MCF 10A (cell line): ENCODE results near the gene GPM6B. TPM values are rescaled to one million over a fixed set of nuclear protein-coding genes. Genes with fewer than 3 reads are reported as not detected.

Experiments used
- BruUV-seq: library from RNA; stranded (reverse); fragments of 400-500 nt; replicated peaks from 2 replicates; lab custom pipeline; 2021; lab: Mats Ljungman, UMichigan
- CTCF ChIA-PET: fragments of 300-600 bp; sonication (Branson Sonifier 250); formaldehyde crosslinking; extraction: SDS; loops from one replicate; lab custom pipeline; 2021; ENCODE audit warnings: antibody characterized with exemption, inconsistent platforms; lab: Yijun Ruan, JAX
- POLR2A ChIA-PET: fragments of 300-600, 350-650 bp; sonication (Branson Sonifier 250); formaldehyde crosslinking; extraction: SDS; loops from one replicate; lab custom pipeline; 2020; ENCODE audit warnings: antibody characterized with exemption, inconsistent platforms; lab: Yijun Ruan, JAX
- DNase-seq: peaks from one replicate; pipeline ENCODE4 v3.0.0-alpha.2; 2018; ENCODE audit not compliant: unreplicated experiment
- H3K27ac Mint-ChIP-seq: one replicate; pipeline ENCODE4 v1.8.0; 2022; ENCODE audit warnings: mild to moderate bottlenecking, low read depth, mixed read lengths; ENCODE audit not compliant: unreplicated experiment
- H3K27me3 Mint-ChIP-seq: one replicate; pipeline ENCODE4 v1.8.0; 2022; ENCODE audit warnings: mixed read lengths; ENCODE audit not compliant: insufficient read depth, unreplicated experiment
- H3K36me3 Mint-ChIP-seq: one replicate; pipeline ENCODE4 v1.8.0; 2022; ENCODE audit warnings: mild to moderate bottlenecking, moderate library complexity, mixed read lengths; ENCODE audit not compliant: insufficient read depth, unreplicated experiment
- H3K4me1 Mint-ChIP-seq: one replicate; pipeline ENCODE4 v1.8.0; 2022; ENCODE audit warnings: mixed read lengths; ENCODE audit not compliant: insufficient read depth, unreplicated experiment
- H3K4me3 Mint-ChIP-seq: one replicate; pipeline ENCODE4 v1.8.0; 2022; ENCODE audit warnings: mild to moderate bottlenecking, moderate library complexity, mixed read lengths; ENCODE audit not compliant: unreplicated experiment
- H3K9me3 Mint-ChIP-seq: one replicate; pipeline ENCODE4 v1.8.0; 2022; ENCODE audit warnings: mixed read lengths; ENCODE audit not compliant: unreplicated experiment
- CTCF ChIP-seq: fragments of 200-600 bp; IDR thresholded peaks from one replicate; pipeline ENCODE4 v1.8.0; 2022; ENCODE audit warnings: antibody characterized with exemption, mild to moderate bottlenecking; ENCODE audit not compliant: unreplicated experiment
- intact Hi-C: fragments of 100-400 bp; cut with micrococcal nuclease; formaldehyde crosslinking; loops from 2 replicates; pipeline ENCODE4 v1.14.1; 2022
- total RNA-seq: library from RNA; stranded (reverse); gene quantifications from 2 replicates; pipeline ENCODE4 v1.2.3, GENCODE V29; 2022

The GPM6B gene
- total RNA-seq, 1 experiment from 2014 or later: 16.3 TPM

GRCh38 chrX:13803116-13803515, 13.8 kb downstream of the GPM6B start:
- Mint-ChIP-seq H3K4me3 (no peak overlapping the region), H3K36me3 (no peaks in the 10 kb centered on the region), H3K4me1 (no peaks in the 10 kb centered on the region), H3K27me3 (peaks cover 83% of the 10 kb centered on the region), H3K9me3 (no peaks in the 10 kb centered on the region), H3K27ac (no peak overlapping the region)
- intact Hi-C loops: no loop called here
- ChIA-PET CTCF (interaction anchor here (0.5 to 1.3 kb wide), 3 partner anchors 32 to 57 kb away, joined by 3 read pairs; no protein-coding TSS in a partner anchor), POLR2A (no interaction called here)
- no TSS peak for BruUV-seq
- DNase-seq: no peak
- no peak for TF ChIP-seq CTCF

GRCh38 chrX:13798184-13798583, 18.7 kb downstream of the GPM6B start:
- Mint-ChIP-seq H3K4me1 (no peaks in the 10 kb centered on the region), H3K36me3 (no peaks in the 10 kb centered on the region), H3K27ac (no peak overlapping the region), H3K4me3 (no peak overlapping the region), H3K9me3 (no peaks in the 10 kb centered on the region), H3K27me3 (peaks cover 72% of the 10 kb centered on the region)
- POLR2A ChIA-PET: no interaction called here
- intact Hi-C loops: no loop called here
- no peak for DNase-seq
- BruUV-seq: no TSS peak
- TF ChIP-seq CTCF: no peak
- CTCF ChIA-PET: no interaction called here

- no peak for TF ChIP-seq CTCF
- no TSS peak for BruUV-seq
- Mint-ChIP-seq H3K36me3 (no peaks in the 10 kb centered on the region), H3K9me3 (no peaks in the 10 kb centered on the region), H3K4me3 (no peak overlapping the region), H3K4me1 (no peaks in the 10 kb centered on the region), H3K27me3 (peaks cover 65% of the 10 kb centered on the region), H3K27ac (no peak overlapping the region)
- intact Hi-C loops: no loop called here
- DNase-seq: no peak
- CTCF ChIA-PET: no interaction called here
- POLR2A ChIA-PET: no interaction called here
Measured at GRCh38 chrX:13797512-13797911, 19.4 kb downstream of the GPM6B start.

GRCh38 chrX:13794417-13794816, 22.5 kb downstream of the GPM6B start:
- ChIA-PET POLR2A (interaction anchor here (1.5 kb wide), 1 partner anchor 12 kb away, joined by 3 read pairs; no protein-coding TSS in a partner anchor), CTCF (no interaction called here)
- TF ChIP-seq CTCF: no peak
- Mint-ChIP-seq H3K27ac (no peak overlapping the region), H3K9me3 (no peaks in the 10 kb centered on the region), H3K27me3 (peaks cover 49% of the 10 kb centered on the region), H3K4me3 (no peak overlapping the region), H3K4me1 (peaks cover 8% of the 10 kb centered on the region), H3K36me3 (no peaks in the 10 kb centered on the region)
- DNase-seq: no peak
- no TSS peak for BruUV-seq
- intact Hi-C loops: no loop called here
